Kidney epithelial cell (primary cell): ENCODE results near the gene ALOX5. TPM values are rescaled to one million over a fixed set of nuclear protein-coding genes. Genes with fewer than 3 reads are reported as not detected.

Experiments
- DNase-seq: peaks from one replicate; pipeline ENCODE4 v3.0.0-alpha.2; 2010; ENCODE audit warnings: low read depth
- H3K27me3 ChIP-seq: 2 replicates; pipeline ENCODE4 v1.6.0; 2011; ENCODE audit warnings: low read length; ENCODE audit not compliant: control insufficient read depth, insufficient read depth
- H3K36me3 ChIP-seq: 2 replicates; pipeline ENCODE4 v1.5.1; 2011; ENCODE audit warnings: low read length; ENCODE audit not compliant: control insufficient read depth, insufficient read depth
- H3K4me3 ChIP-seq: 2 replicates; pipeline ENCODE4 v1.5.1; 2011; ENCODE audit warnings: low read depth, mild to moderate bottlenecking, control low read depth, low read length
- total RNA-seq: library from RNA; depleted of rRNA; stranded (reverse); fragments of >200 nt; gene quantifications from 2 replicates; pipeline ENCODE4 v1.2.3, GENCODE V29; 2015
- TF ChIP-seq, protein P1 (sequence below): IDR thresholded peaks from 2 replicates; pipeline ENCODE4 v1.5.1; 2011; ENCODE audit warnings: mild to moderate bottlenecking, moderate library complexity, low read length, control low read depth, inconsistent platforms; ENCODE audit not compliant: insufficient read depth, poor library complexity, severe bottlenecking

Gene ALOX5
- total RNA-seq, 1 donor from 2014 or later = 18.7 TPM

DNA sequence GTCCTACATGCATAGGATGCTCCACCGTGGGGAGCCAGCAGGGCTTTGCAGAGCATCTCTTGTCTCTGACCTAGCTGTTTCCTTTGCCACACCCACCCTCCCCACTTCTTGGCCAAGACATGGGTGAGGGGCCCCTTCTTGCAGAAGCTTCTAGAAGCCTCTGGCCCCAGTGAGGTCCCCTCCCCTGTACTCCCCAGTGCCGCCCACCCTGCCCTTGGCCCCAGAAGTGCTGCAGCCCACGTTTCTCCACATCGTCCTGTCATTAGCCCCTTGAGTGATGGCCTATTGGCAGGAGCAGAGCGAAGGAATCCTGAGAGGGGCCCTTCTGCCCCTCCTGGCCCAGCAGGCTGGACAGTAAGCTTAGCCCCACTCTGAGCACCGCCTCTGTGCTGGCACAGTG is 43.7 kb downstream of the ALOX5 start:
- Histone ChIP-seq H3K4me3 (no peak overlapping the region), H3K27me3 (no peaks in the 10 kb centered on the region), H3K36me3 (no peaks in the 10 kb centered on the region)
- no peak for DNase-seq
- TF ChIP-seq, protein P1, sequence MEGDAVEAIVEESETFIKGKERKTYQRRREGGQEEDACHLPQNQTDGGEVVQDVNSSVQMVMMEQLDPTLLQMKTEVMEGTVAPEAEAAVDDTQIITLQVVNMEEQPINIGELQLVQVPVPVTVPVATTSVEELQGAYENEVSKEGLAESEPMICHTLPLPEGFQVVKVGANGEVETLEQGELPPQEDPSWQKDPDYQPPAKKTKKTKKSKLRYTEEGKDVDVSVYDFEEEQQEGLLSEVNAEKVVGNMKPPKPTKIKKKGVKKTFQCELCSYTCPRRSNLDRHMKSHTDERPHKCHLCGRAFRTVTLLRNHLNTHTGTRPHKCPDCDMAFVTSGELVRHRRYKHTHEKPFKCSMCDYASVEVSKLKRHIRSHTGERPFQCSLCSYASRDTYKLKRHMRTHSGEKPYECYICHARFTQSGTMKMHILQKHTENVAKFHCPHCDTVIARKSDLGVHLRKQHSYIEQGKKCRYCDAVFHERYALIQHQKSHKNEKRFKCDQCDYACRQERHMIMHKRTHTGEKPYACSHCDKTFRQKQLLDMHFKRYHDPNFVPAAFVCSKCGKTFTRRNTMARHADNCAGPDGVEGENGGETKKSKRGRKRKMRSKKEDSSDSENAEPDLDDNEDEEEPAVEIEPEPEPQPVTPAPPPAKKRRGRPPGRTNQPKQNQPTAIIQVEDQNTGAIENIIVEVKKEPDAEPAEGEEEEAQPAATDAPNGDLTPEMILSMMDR = no peak

DNA sequence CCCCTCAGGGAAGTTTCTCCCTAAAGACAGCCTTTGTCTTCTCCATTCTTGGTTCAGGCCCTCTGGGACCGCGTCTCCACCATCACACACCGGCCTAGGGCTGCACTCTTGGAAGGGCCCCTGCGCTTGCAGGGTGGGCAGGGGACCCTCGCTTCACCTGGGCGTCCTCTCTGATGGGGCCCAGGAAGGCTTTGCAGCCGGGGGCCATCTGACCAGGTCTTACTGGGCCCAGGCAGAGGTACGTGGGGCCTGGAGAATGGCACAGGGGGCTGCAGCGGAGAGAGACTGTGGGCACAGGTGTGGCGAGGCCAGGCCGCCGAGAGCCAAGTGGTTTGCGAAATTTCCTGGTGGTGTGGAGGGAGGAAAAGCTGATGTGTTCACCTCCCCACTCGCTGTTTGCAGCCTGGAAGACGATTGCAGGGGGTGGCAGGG is 44.4 kb downstream of the ALOX5 start:
- Histone ChIP-seq H3K4me3 (no peak overlapping the region), H3K36me3 (no peaks in the 10 kb centered on the region), H3K27me3 (no peaks in the 10 kb centered on the region)
- TF ChIP-seq, protein P1 = no peak
- DNase-seq = no peak

DNA sequence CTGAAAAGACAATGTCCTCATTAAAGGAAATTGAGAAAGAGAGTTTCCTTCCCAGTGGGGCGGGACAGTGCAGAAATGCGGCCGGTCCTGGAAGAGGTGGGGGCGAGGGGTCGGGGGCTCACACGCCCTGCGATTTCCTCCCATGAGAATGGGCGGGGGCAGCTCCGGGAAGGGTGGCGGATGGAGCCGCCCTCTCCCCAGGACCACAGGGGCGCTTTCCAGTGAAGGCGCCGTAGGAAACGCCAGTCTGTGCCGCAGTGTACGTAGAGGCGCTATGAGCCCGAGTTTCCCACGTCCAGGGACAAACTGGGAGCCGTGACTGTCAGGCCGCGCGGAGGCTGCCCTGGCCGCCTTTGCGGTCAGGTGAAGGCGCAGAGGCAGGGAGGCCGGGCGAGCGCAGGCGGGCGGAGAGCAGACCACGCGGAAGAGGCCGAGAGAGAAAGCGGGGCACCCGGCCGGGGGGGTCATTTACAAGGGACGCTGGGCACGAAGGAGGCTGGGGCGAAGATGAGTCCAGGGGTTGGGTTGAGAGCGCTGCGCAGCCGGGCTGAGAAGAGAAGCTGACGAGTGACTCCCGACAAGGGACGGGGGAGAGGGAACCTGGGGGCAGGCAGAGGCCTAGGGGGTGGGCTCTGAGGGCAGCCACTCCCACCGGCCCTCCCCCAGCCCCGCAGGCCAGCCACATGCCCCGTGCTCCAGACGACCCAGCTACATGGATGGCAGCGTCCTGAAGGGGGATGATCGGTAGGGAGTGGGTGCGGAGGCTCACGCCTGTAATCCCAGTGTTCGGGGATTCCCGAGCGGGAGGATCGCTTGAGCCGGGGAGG is 45.0 kb downstream of the ALOX5 start:
- Histone ChIP-seq H3K27me3 (no peaks in the 10 kb centered on the region), H3K4me3 (peak overlapping the region; percentile 39), H3K36me3 (no peaks in the 10 kb centered on the region)
- TF ChIP-seq, protein P1 = no peak
- no peak for DNase-seq

DNA sequence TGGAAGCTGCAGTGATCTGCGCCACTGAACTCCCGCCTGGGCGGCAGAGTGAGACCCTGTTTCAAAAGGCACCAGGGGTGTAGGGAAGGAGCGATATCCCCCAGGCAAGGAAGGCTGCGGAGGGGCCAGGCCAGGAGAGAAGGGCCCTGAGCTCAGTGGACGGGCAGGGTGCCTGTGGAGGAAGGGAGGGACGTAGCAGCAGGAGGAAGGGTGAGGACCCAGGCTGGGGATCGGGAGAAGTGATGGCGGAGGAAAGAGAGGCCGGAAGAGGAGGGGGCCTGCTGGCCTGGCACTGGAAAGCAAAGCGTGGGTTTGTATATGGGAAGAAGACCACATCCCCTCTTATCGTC is 45.6 kb downstream of the ALOX5 start:
- H3K4me3 ChIP-seq = peak overlapping the region; percentile 39
- no peak for DNase-seq
- no peaks in the 10 kb centered on the region for H3K36me3 ChIP-seq
- H3K27me3 ChIP-seq = no peaks in the 10 kb centered on the region
- TF ChIP-seq, protein P1 = no peak

DNA sequence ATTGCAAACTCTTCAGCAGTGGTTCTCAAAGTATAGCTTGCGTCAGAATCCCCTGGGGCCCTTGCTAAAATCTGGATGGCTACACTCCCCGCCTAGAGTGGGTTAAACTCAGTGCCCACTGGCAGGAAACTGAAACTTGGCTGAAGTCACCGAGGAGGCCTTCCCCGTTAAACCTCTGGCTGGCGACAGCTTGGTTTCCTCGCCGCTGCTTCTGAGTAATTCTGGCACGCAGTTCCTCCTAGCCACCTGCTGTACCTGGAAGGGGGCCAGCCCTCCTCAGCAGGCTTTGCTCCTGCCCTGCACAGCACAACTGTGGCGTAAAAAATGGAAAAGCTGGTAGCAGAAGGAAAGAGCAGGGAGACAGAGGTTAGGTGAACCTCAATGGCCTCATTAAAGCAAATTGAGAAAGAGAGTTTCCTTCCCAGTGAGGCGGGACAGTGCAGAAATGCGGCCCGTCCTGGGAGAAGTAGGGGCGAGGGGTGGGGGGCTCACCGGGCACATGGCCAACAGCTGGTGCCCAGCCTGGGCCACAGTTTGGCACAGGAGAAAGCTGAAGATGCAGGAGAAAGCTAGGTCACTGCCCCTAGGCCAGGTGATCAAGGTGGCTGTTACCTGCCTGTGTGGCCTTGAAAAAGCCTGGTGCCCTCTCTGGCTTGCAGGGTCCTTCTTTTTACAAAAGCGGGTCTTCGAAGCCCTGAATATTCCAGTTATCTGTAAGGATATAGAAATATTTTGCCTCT is 46.6 kb downstream of the ALOX5 start:
- DNase-seq = peak; percentile 54
- TF ChIP-seq, protein P1 = no peak
- Histone ChIP-seq H3K36me3 (no peaks in the 10 kb centered on the region), H3K4me3 (no peak overlapping the region), H3K27me3 (no peaks in the 10 kb centered on the region)
